Activated T-cell treated with anti-CD3 and anti-CD28 coated beads, Interleukin-2, amount 50 U/mL, for 48 hours (primary cell): ENCODE data around the gene HTR2B.
A peak's percentile ranks its signal among the peaks of the same experiment; 100 is the strongest.
"Not testable (repeated sequence)": the region's sequence is repeated elsewhere in the genome, so short reads cannot be mapped to it uniquely, and the experiment has no call there.

ENCODE experiments used
- DNase-seq, 2 experiments: peaks; one replicate each; pipeline ENCODE4 v3.0.0-alpha.2; 2020

HTR2B gene

GRCh38 chr2:231132129-231132528, 7.3 kb upstream of the HTR2B start:
- no peak for DNase-seq

- DNase-seq = no peak
Measured at GRCh38 chr2:231130336-231131056, 5.7 kb upstream of the HTR2B start.

- no peak for DNase-seq
Measured at GRCh38 chr2:231129216-231129615, 4.4 kb upstream of the HTR2B start.

GRCh38 chr2:231128541-231128940, 3.7 kb upstream of the HTR2B start:
- DNase-seq = no peak

GRCh38 chr2:231127936-231128335, 3.1 kb upstream of the HTR2B start:
- no peak for DNase-seq

- no peak for DNase-seq
Measured at GRCh38 chr2:231127480-231127879, 2.6 kb upstream of the HTR2B start.

- DNase-seq = no peak
Measured at GRCh38 chr2:231126123-231126522, 1.3 kb upstream of the HTR2B start.

GRCh38 chr2:231123362-231123898, 1.4 kb downstream of the HTR2B start:
- DNase-seq = no peak

GRCh38 chr2:231118614-231118942, 6.3 kb downstream of the HTR2B start:
- DNase-seq = no peak

GRCh38 chr2:231117922-231118613, 6.8 kb downstream of the HTR2B start:
- no peak for DNase-seq

GRCh38 chr2:231117148-231117547, 7.7 kb downstream of the HTR2B start:
- no peak for DNase-seq

GRCh38 chr2:231115651-231116050, 9.2 kb downstream of the HTR2B start:
- DNase-seq = no peak

- no peak for DNase-seq
Measured at GRCh38 chr2:231113489-231113888, 11.4 kb downstream of the HTR2B start.

- DNase-seq = no peak
Measured at GRCh38 chr2:231111987-231112386, 12.9 kb downstream of the HTR2B start.

- DNase-seq = no peak
Measured at GRCh38 chr2:231110551-231110950, 14.3 kb downstream of the HTR2B start.

- peak; percentile 68 to 69 for DNase-seq
Measured at GRCh38 chr2:231104115-231104713, 20.6 kb downstream of the HTR2B start.

- DNase-seq = no peak
Measured at GRCh38 chr2:231102772-231103171, 22.1 kb downstream of the HTR2B start.

GRCh38 chr2:231100990-231101389, 23.9 kb downstream of the HTR2B start:
- no peak for DNase-seq

- DNase-seq = not testable (repeated sequence)
Measured at GRCh38 chr2:231100321-231100720, 24.5 kb downstream of the HTR2B start.

- DNase-seq = peak; percentile 27 to 28
Measured at GRCh38 chr2:231099918-231100317, 24.9 kb downstream of the HTR2B start.

GRCh38 chr2:231094736-231095346, 30.0 kb downstream of the HTR2B start:
- no peak for DNase-seq

- no peak for DNase-seq
Measured at GRCh38 chr2:231093933-231094332, 30.9 kb downstream of the HTR2B start.

GRCh38 chr2:231088754-231089153, 36.1 kb downstream of the HTR2B start:
- DNase-seq = no peak

GRCh38 chr2:231084565-231084964, 40.3 kb downstream of the HTR2B start:
- DNase-seq = no peak
